ENCODE measurements around the gene KCNH4.

The KCNH4 gene

GRCh38 chr17:42120161-42120769 lies 60.7 kb downstream of the KCNH4 start:
- in situ Hi-C loops (cut with MboI; ENCODE audit: low sequenced_read_pairs) = no loop called here

- in situ Hi-C loops (cut with MboI; ENCODE audit: low sequenced_read_pairs) = loop anchor here (10.0 kb wide), 1 partner anchor 154 kb away; the partner anchor contains the start of gene CNP
These were observed 61.6 kb downstream of the KCNH4 start for GRCh38 chr17:42119301-42119700.

- in situ Hi-C loops (cut with MboI; ENCODE audit: low sequenced_read_pairs) = loop anchor here (10.0 kb wide), 1 partner anchor 154 kb away; the partner anchor contains the start of gene CNP
These were observed 62.4 kb downstream of the KCNH4 start for GRCh38 chr17:42118545-42118944.

- in situ Hi-C loops (cut with MboI; ENCODE audit: low sequenced_read_pairs) = loop anchor here (10.0 kb wide), 1 partner anchor 153 kb away; the partner anchor contains the start of gene CNP
These were observed 62.8 kb downstream of the KCNH4 start for GRCh38 chr17:42118126-42118510.

- in situ Hi-C loops (cut with MboI; ENCODE audit: low sequenced_read_pairs) = loop anchor here (10.0 kb wide), 1 partner anchor 153 kb away; the partner anchor contains the start of gene CNP
These were observed 63.4 kb downstream of the KCNH4 start for GRCh38 chr17:42117397-42118125.

- in situ Hi-C loops (cut with MboI; ENCODE audit: low sequenced_read_pairs) = loop anchor here (10.0 kb wide), 1 partner anchor 152 kb away; the partner anchor contains the start of gene CNP
These were observed 64.1 kb downstream of the KCNH4 start for GRCh38 chr17:42116705-42117396.

GRCh38 chr17:42114118-42114517 lies 66.8 kb downstream of the KCNH4 start:
- in situ Hi-C loops (cut with MboI; ENCODE audit: low sequenced_read_pairs) = loop anchor here (10.0 kb wide), 1 partner anchor 149 kb away; the partner anchor contains the start of gene CNP

- in situ Hi-C loops (cut with MboI; ENCODE audit: low sequenced_read_pairs) = loop anchor here (10.0 kb wide), 1 partner anchor 149 kb away; the partner anchor contains the start of gene CNP
These were observed 67.5 kb downstream of the KCNH4 start for GRCh38 chr17:42113293-42114069.

- in situ Hi-C loops (cut with MboI; ENCODE audit: low sequenced_read_pairs) = loop anchor here (10.0 kb wide), 1 partner anchor 148 kb away; the partner anchor contains the start of gene CNP
These were observed 68.3 kb downstream of the KCNH4 start, which contains the start of gene DHX58 for GRCh38 chr17:42112552-42113176. Gene DHX58 (minus strand): TSS chr17:42112714. CDS start chr17:42111892, 822 bp downstream.

GRCh38 chr17:42111871-42112551 lies 68.9 kb downstream of the KCNH4 start:
- in situ Hi-C loops (cut with MboI; ENCODE audit: low sequenced_read_pairs) = loop anchor here (10.0 kb wide), 1 partner anchor 147 kb away; the partner anchor contains the start of gene CNP

- in situ Hi-C loops (cut with MboI; ENCODE audit: low sequenced_read_pairs) = loop anchor here (10.0 kb wide), 1 partner anchor 146 kb away; the partner anchor contains the start of gene CNP
These were observed 69.7 kb downstream of the KCNH4 start for GRCh38 chr17:42111265-42111636.

GRCh38 chr17:42110301-42111264 lies 70.4 kb downstream of the KCNH4 start:
- in situ Hi-C loops (cut with MboI; ENCODE audit: low sequenced_read_pairs) = loop anchor here (10.0 kb wide), 1 partner anchor 146 kb away; the partner anchor contains the start of gene CNP

GRCh38 chr17:42109086-42109485 lies 71.9 kb downstream of the KCNH4 start:
- in situ Hi-C loops (cut with MboI; ENCODE audit: low sequenced_read_pairs) = no loop called here

- in situ Hi-C loops (cut with MboI; ENCODE audit: low sequenced_read_pairs) = no loop called here
These were observed 73.1 kb downstream of the KCNH4 start for GRCh38 chr17:42107597-42108576.

GRCh38 chr17:42107124-42107523 lies 73.8 kb downstream of the KCNH4 start:
- in situ Hi-C loops (cut with MboI; ENCODE audit: low sequenced_read_pairs) = no loop called here
